Measurements from ENCODE around the gene UNKL. TPM values are rescaled to one million over a fixed set of nuclear protein-coding genes. Genes with fewer than 3 reads are reported as not detected.

UNKL gene
- total and polyA plus RNA-seq, 2 donors (not counting 1 experiment from before 2014, with no cell fraction given) = 53.9 to 178 TPM

GRCh38 chr16:1455190-1456171 is 41.0 kb upstream of the UNKL start:
- Histone ChIP-seq H3K36me3 (replicated peaks in 1 of 2; ENCODE audit: control extremely low read depth in 1 of 2, control insufficient read depth in 1 of 2, extremely low read depth in 1 of 2, insufficient read depth in 2 of 2, low read length in 1 of 2) (peaks cover 0 to 76% of the 10 kb centered on the region in 2 experiments), H3K27me3 (replicated peaks in 1 of 4; ENCODE audit: control extremely low read depth in 1 of 4, control insufficient read depth in 3 of 4, insufficient read depth in 4 of 4, low read length in 3 of 4) (no peaks in the 10 kb centered on the region), H2AFZ (ENCODE audit: insufficient read depth, low read depth, low read length, poor library complexity, severe bottlenecking) (no peak overlapping the region), H3K9ac (ENCODE audit: low read length) (no peak overlapping the region), H3K9me3 (ENCODE audit: control extremely low read depth in 1 of 3, control insufficient read depth in 2 of 3, insufficient read depth in 1 of 3, low read length in 2 of 3) (no peaks in the 10 kb centered on the region), H4K20me1 (ENCODE audit: control insufficient read depth, insufficient read depth, low read length, poor library complexity, severe bottlenecking) (no peaks in the 10 kb centered on the region), H3K4me1 (ENCODE audit: control insufficient read depth in 2 of 2, insufficient read depth in 2 of 2, low read length in 2 of 2) (peaks cover 31 to 34% of the 10 kb centered on the region in 2 donors), H3K4me3 (ENCODE audit: control extremely low read depth in 1 of 5, extremely low read depth in 1 of 5, insufficient read depth in 1 of 5, low read depth in 2 of 5, low read length in 4 of 5) (no peak overlapping the region), H3K27ac (ENCODE audit: low read length in 2 of 2) (no peak overlapping the region), H3K4me2 (replicated peaks; ENCODE audit: low read depth, low read length, poor library complexity, severe bottlenecking) (no peak overlapping the region), H3K79me2 (ENCODE audit: control insufficient read depth, insufficient read depth, low read length) (peaks cover 58% of the 10 kb centered on the region)
- WGBS (ENCODE audit: insufficient coverage) = 97% methylated on average over 37 of the region's 41 CpGs
- H3K4me3 Mint-ChIP-seq = no peak overlapping the region
- H3K27ac Mint-ChIP-seq = no peak overlapping the region
- TF ChIP-seq EZH2 (IDR thresholded peaks at IDR 0.05; ENCODE audit: borderline replicate concordance, insufficient read depth, low read depth, low read length, poor library complexity, severe bottlenecking) (no peak), CTCF (IDR thresholded peaks at IDR 0.05) (no peak)
- POLR2A ChIA-PET = no interaction called here
- DNase-seq (no peak), ATAC-seq (ENCODE audit: low read depth) (no peak)
- no peaks in the 10 kb centered on the region for H3K27me3 Mint-ChIP-seq
- intact Hi-C loops (cut with micrococcal nuclease) = no loop called here
- CTCF ChIA-PET = no interaction called here
- peaks cover 24% of the 10 kb centered on the region for H3K4me1 Mint-ChIP-seq
- H3K9me3 Mint-ChIP-seq (ENCODE audit: insufficient read depth) = no peaks in the 10 kb centered on the region

GRCh38 chr16:1454561-1454960 is 40.1 kb upstream of the UNKL start:
- H3K9ac ChIP-seq (ENCODE audit: low read length) = no peak overlapping the region
- no peaks in the 10 kb centered on the region for H3K9me3 ChIP-seq (ENCODE audit: control extremely low read depth in 1 of 3, control insufficient read depth in 2 of 3, insufficient read depth in 1 of 3, low read length in 2 of 3)
- H2AFZ ChIP-seq (ENCODE audit: insufficient read depth, low read depth, low read length, poor library complexity, severe bottlenecking) = no peak overlapping the region
- Mint-ChIP-seq H3K4me3 (no peak overlapping the region), H3K9me3 (ENCODE audit: insufficient read depth) (no peaks in the 10 kb centered on the region), H3K27me3 (no peaks in the 10 kb centered on the region), H3K27ac (no peak overlapping the region), H3K4me1 (peaks cover 17% of the 10 kb centered on the region)
- DNase-seq = no peak
- H3K27me3 ChIP-seq (replicated peaks in 1 of 4; ENCODE audit: control extremely low read depth in 1 of 4, control insufficient read depth in 3 of 4, insufficient read depth in 4 of 4, low read length in 3 of 4) = no peaks in the 10 kb centered on the region
- intact Hi-C loops (cut with micrococcal nuclease) = no loop called here
- H3K36me3 ChIP-seq (replicated peaks in 1 of 2; ENCODE audit: control extremely low read depth in 1 of 2, control insufficient read depth in 1 of 2, extremely low read depth in 1 of 2, insufficient read depth in 2 of 2, low read length in 1 of 2) = peaks cover 0 to 77% of the 10 kb centered on the region in 2 experiments
- 92% methylated on average over 17 of the region's 17 CpGs for WGBS (ENCODE audit: insufficient coverage)
- TF ChIP-seq CTCF (IDR thresholded peaks at IDR 0.05) (no peak), EZH2 (IDR thresholded peaks at IDR 0.05; ENCODE audit: borderline replicate concordance, insufficient read depth, low read depth, low read length, poor library complexity, severe bottlenecking) (no peak)
- no peak overlapping the region for H3K27ac ChIP-seq (ENCODE audit: low read length in 2 of 2)
- peaks cover under 1% of the 10 kb centered on the region for H4K20me1 ChIP-seq (ENCODE audit: control insufficient read depth, insufficient read depth, low read length, poor library complexity, severe bottlenecking)
- POLR2A ChIA-PET = no interaction called here
- H3K4me1 ChIP-seq (ENCODE audit: control insufficient read depth in 2 of 2, insufficient read depth in 2 of 2, low read length in 2 of 2) = peaks cover 23 to 27% of the 10 kb centered on the region in 2 donors
- H3K4me3 ChIP-seq (ENCODE audit: control extremely low read depth in 1 of 5, extremely low read depth in 1 of 5, insufficient read depth in 1 of 5, low read depth in 2 of 5, low read length in 4 of 5) = no peak overlapping the region
- no peak overlapping the region for H3K4me2 ChIP-seq (replicated peaks; ENCODE audit: low read depth, low read length, poor library complexity, severe bottlenecking)
- CTCF ChIA-PET = no interaction called here
- peaks cover 57% of the 10 kb centered on the region for H3K79me2 ChIP-seq (ENCODE audit: control insufficient read depth, insufficient read depth, low read length)
- no peak for ATAC-seq (ENCODE audit: low read depth)

Measured in B cell (primary cell).